OCI-LY7 (cell line): ENCODE results near the gene GDF10.

Experiments
- CTCF ChIP-seq: fragments of 200-600 bp; sonication (generic); conservative IDR thresholded peaks from 2 replicates; pipeline ENCODE4 v1.5.1; 2014; ENCODE audit warnings: mild to moderate bottlenecking, antibody characterized with exemption, low read length, moderate library complexity, mixed read lengths
- EZH2phosphoT487 ChIP-seq: fragments of 200-600 bp; sonication (generic); IDR thresholded peaks from 2 replicates; pipeline ENCODE4 v1.6.1; 2018; ENCODE audit warnings: low read depth, borderline replicate concordance, mild to moderate bottlenecking, mixed run types, antibody characterized with exemption, low read length, moderate library complexity, mixed read lengths

GRCh38 chr10:47331491-47331890 is 31.5 kb downstream of the GDF10 start:
- TF ChIP-seq CTCF (no peak), EZH2phosphoT487 (no peak)
